GM21367 (cell line): ENCODE results near the gene CLHC1.
"Not testable (repeated sequence)": the region's sequence is repeated elsewhere in the genome, so short reads cannot be mapped to it uniquely, and the experiment has no call there.

ENCODE experiments used
- ATAC-seq: cut with Tn5 transposase; IDR thresholded peaks from one replicate; pipeline ENCODE4 v1.9.1; 2021; ENCODE audit not compliant: unreplicated experiment

Gene CLHC1

GRCh38 chr2:55154525-55155030, 77.5 kb downstream of the CLHC1 start:
- no peak for ATAC-seq

GRCh38 chr2:55153584-55154299, 78.4 kb downstream of the CLHC1 start:
- ATAC-seq: no peak

- no peak for ATAC-seq
Observed at GRCh38 chr2:55152475-55153412, 79.3 kb downstream of the CLHC1 start.

GRCh38 chr2:55151733-55152433, 80.2 kb downstream of the CLHC1 start:
- ATAC-seq: no peak

GRCh38 chr2:55150834-55151233, 81.3 kb downstream of the CLHC1 start:
- ATAC-seq: peak; percentile 71

- ATAC-seq: no peak
Observed at GRCh38 chr2:55148269-55148668, 83.8 kb downstream of the CLHC1 start.

- ATAC-seq: no peak
Observed at GRCh38 chr2:55147531-55147930, 84.6 kb downstream of the CLHC1 start.

GRCh38 chr2:55147041-55147440, 85.1 kb downstream of the CLHC1 start:
- ATAC-seq: no peak

GRCh38 chr2:55146263-55146662, 85.8 kb downstream of the CLHC1 start:
- no peak for ATAC-seq

- ATAC-seq: no peak
Observed at GRCh38 chr2:55144922-55145820, 86.9 kb downstream of the CLHC1 start.

- not testable (repeated sequence) for ATAC-seq
Observed at GRCh38 chr2:55143706-55144105, 88.4 kb downstream of the CLHC1 start.

GRCh38 chr2:55142518-55142917, 89.6 kb downstream of the CLHC1 start:
- ATAC-seq: no peak

- ATAC-seq: no peak
Observed at GRCh38 chr2:55141572-55142413, 90.3 kb downstream of the CLHC1 start.

- no peak for ATAC-seq
Observed at GRCh38 chr2:55140316-55141219, 91.5 kb downstream of the CLHC1 start.

- no peak for ATAC-seq
Observed at GRCh38 chr2:55139305-55139704, 92.8 kb downstream of the CLHC1 start.

- no peak for ATAC-seq
Observed at GRCh38 chr2:55138882-55139229, 93.2 kb downstream of the CLHC1 start.

- no peak for ATAC-seq
Observed at GRCh38 chr2:55138014-55138881, 93.8 kb downstream of the CLHC1 start.
